HL-60 (cell line): ENCODE data around the gene GRK2.

Source experiments
- POLR2AphosphoS5 ChIP-seq: IDR thresholded peaks from 2 replicates; pipeline ENCODE4 v1.6.1; 2012; ENCODE audit warnings: low read depth
- TF ChIP-seq, protein P1 (sequence below): IDR thresholded peaks from one replicate; pipeline ENCODE4 v1.5.1; 2011; ENCODE audit warnings: low read length, control low read depth, inconsistent platforms; ENCODE audit not compliant: insufficient read depth

- TF ChIP-seq, protein P1, sequence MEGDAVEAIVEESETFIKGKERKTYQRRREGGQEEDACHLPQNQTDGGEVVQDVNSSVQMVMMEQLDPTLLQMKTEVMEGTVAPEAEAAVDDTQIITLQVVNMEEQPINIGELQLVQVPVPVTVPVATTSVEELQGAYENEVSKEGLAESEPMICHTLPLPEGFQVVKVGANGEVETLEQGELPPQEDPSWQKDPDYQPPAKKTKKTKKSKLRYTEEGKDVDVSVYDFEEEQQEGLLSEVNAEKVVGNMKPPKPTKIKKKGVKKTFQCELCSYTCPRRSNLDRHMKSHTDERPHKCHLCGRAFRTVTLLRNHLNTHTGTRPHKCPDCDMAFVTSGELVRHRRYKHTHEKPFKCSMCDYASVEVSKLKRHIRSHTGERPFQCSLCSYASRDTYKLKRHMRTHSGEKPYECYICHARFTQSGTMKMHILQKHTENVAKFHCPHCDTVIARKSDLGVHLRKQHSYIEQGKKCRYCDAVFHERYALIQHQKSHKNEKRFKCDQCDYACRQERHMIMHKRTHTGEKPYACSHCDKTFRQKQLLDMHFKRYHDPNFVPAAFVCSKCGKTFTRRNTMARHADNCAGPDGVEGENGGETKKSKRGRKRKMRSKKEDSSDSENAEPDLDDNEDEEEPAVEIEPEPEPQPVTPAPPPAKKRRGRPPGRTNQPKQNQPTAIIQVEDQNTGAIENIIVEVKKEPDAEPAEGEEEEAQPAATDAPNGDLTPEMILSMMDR = no peak
- TF ChIP-seq POLR2AphosphoS5 = no peak
These were observed 55.1 kb downstream of the GRK2 start for GRCh38 chr11:67321313-67321871.
